HG03571 (cell line): ENCODE data around the gene KSR1.

ENCODE experiments used
- ATAC-seq: cut with Tn5 transposase; IDR thresholded peaks from one replicate; pipeline ENCODE4 v1.9.1; 2021; ENCODE audit not compliant: unreplicated experiment

Gene KSR1

GRCh38 chr17:27603880-27604794, 147.9 kb downstream of the KSR1 start:
- no peak for ATAC-seq

- no peak for ATAC-seq
Measured at GRCh38 chr17:27605409-27605808, 149.2 kb downstream of the KSR1 start.

GRCh38 chr17:27607521-27608091, 151.4 kb downstream of the KSR1 start:
- ATAC-seq: no peak

- ATAC-seq: no peak
Measured at GRCh38 chr17:27608328-27609230, 152.3 kb downstream of the KSR1 start.

GRCh38 chr17:27609611-27610303, 153.5 kb downstream of the KSR1 start:
- no peak for ATAC-seq

- ATAC-seq: no peak
Measured at GRCh38 chr17:27610304-27610677, 154.0 kb downstream of the KSR1 start.

GRCh38 chr17:27612160-27612770, 156.0 kb downstream of the KSR1 start:
- ATAC-seq: no peak

- no peak for ATAC-seq
Measured at GRCh38 chr17:27613433-27613832, 157.2 kb downstream of the KSR1 start.

GRCh38 chr17:27615121-27615520, 158.9 kb downstream of the KSR1 start:
- no peak for ATAC-seq

- ATAC-seq: no peak
Measured at GRCh38 chr17:27616414-27616813, 160.2 kb downstream of the KSR1 start.

- no peak for ATAC-seq
Measured at GRCh38 chr17:27618417-27618816, 162.2 kb downstream of the KSR1 start.

- no peak for ATAC-seq
Measured at GRCh38 chr17:27620721-27621120, 164.5 kb downstream of the KSR1 start.

GRCh38 chr17:27621536-27621935, 165.3 kb downstream of the KSR1 start:
- ATAC-seq: no peak

- ATAC-seq: no peak
Measured at GRCh38 chr17:27621942-27622559, 165.8 kb downstream of the KSR1 start.

GRCh38 chr17:27622986-27623385, 166.7 kb downstream of the KSR1 start:
- ATAC-seq: no peak

GRCh38 chr17:27623614-27624013, 167.4 kb downstream of the KSR1 start:
- ATAC-seq: no peak

- no peak for ATAC-seq
Measured at GRCh38 chr17:27624539-27624938, 168.3 kb downstream of the KSR1 start.

- ATAC-seq: no peak
Measured at GRCh38 chr17:27625856-27626255, 169.6 kb downstream of the KSR1 start.

GRCh38 chr17:27627514-27627913, 171.3 kb downstream of the KSR1 start:
- ATAC-seq: no peak

- ATAC-seq: no peak
Measured at GRCh38 chr17:27628376-27628775, 172.1 kb downstream of the KSR1 start.
